Erythroblast (primary cell): ENCODE measurements around the gene ANO10.

Experiments
- GATA1 ChIP-seq: IDR thresholded peaks from 2 replicates; pipeline ENCODE4 v1.6.1; 2011; ENCODE audit warnings: low read depth, mild to moderate bottlenecking, control low read depth, low read length, moderate library complexity
- POLR2A ChIP-seq: IDR thresholded peaks from 2 replicates; pipeline ENCODE4 v1.6.1; 2011; ENCODE audit warnings: mild to moderate bottlenecking, low read length

DNA sequence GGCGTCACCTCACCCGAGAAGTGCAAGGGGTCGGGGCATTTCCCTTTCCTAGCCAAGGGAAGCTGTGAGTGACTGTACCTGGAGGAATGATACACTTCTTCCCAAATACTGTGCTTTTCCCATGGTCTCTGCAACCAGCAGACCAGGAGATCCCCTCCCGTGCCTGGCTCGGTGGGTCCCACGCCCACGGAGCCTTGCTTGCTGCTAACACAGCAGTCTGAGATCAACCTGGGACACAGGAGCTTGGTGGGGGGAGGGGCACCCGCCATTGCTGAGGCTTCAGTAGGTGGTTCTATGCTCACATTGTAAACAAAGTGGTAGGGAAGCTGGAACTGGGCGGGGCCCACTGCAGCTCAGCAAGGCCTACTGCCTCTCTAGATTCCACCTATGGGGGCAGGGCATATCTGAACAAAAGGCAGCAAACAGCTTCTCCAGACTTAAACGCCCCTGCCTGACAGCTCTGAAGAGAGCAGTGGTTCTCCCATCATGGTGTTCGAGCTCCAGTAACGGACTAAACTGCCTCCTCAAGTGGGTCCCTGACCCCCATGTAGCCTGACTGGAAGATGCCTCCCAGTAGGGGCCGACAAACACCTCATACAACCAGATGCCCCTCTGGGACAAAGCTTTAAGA, 37.6 kb upstream of the ANO10 start:
- TF ChIP-seq POLR2A (no peak), GATA1 (no peak)
